ENCODE measurements around the gene RPS26. TPM values are rescaled to one million over a fixed set of nuclear protein-coding genes. Genes with fewer than 3 reads are reported as not detected.

RPS26 gene
- total RNA-seq, 1 donor from 2014 or later, result 46.3 TPM

GRCh38 chr12:56010111-56010570, 31.6 kb upstream of the RPS26 start:
- DNase-seq, result no peak
- Mint-ChIP-seq H3K4me3 (no peak overlapping the region), H3K4me1 (peaks cover 34% of the 10 kb centered on the region), H3K36me3 (ENCODE audit: low read depth) (peaks cover 11% of the 10 kb centered on the region), H3K27ac (no peak overlapping the region), H3K9me3 (no peaks in the 10 kb centered on the region), H3K27me3 (no peaks in the 10 kb centered on the region)
- intact Hi-C loops (cut with micrococcal nuclease), result no loop called here

GRCh38 chr12:56011509-56012090, 30.1 kb upstream of the RPS26 start:
- intact Hi-C loops (cut with micrococcal nuclease), result no loop called here
- Mint-ChIP-seq H3K36me3 (ENCODE audit: low read depth) (peaks cover 12% of the 10 kb centered on the region), H3K27me3 (no peaks in the 10 kb centered on the region), H3K4me1 (peaks cover 30% of the 10 kb centered on the region), H3K9me3 (no peaks in the 10 kb centered on the region), H3K4me3 (no peak overlapping the region), H3K27ac (no peak overlapping the region)
- DNase-seq, result no peak

GRCh38 chr12:56013482-56013881, 28.2 kb upstream of the RPS26 start:
- intact Hi-C loops (cut with micrococcal nuclease), result no loop called here
- peaks cover 24% of the 10 kb centered on the region for H3K4me1 Mint-ChIP-seq
- no peak overlapping the region for H3K27ac Mint-ChIP-seq
- H3K36me3 Mint-ChIP-seq (ENCODE audit: low read depth), result peaks cover 18% of the 10 kb centered on the region
- no peaks in the 10 kb centered on the region for H3K9me3 Mint-ChIP-seq
- no peaks in the 10 kb centered on the region for H3K27me3 Mint-ChIP-seq
- no peak for DNase-seq
- no peak overlapping the region for H3K4me3 Mint-ChIP-seq

- no peaks in the 10 kb centered on the region for H3K9me3 Mint-ChIP-seq
- H3K36me3 Mint-ChIP-seq (ENCODE audit: low read depth), result peaks cover 18% of the 10 kb centered on the region
- H3K27ac Mint-ChIP-seq, result no peak overlapping the region
- no peaks in the 10 kb centered on the region for H3K27me3 Mint-ChIP-seq
- intact Hi-C loops (cut with micrococcal nuclease), result no loop called here
- no peak for DNase-seq
- no peak overlapping the region for H3K4me3 Mint-ChIP-seq
- peaks cover 20% of the 10 kb centered on the region for H3K4me1 Mint-ChIP-seq
Observed at GRCh38 chr12:56014205-56014604, 27.5 kb upstream of the RPS26 start.

GRCh38 chr12:56017181-56017580, 24.5 kb upstream of the RPS26 start:
- peaks cover 21% of the 10 kb centered on the region for H3K36me3 Mint-ChIP-seq (ENCODE audit: low read depth)
- intact Hi-C loops (cut with micrococcal nuclease), result no loop called here
- DNase-seq, result no peak
- no peaks in the 10 kb centered on the region for H3K9me3 Mint-ChIP-seq
- no peak overlapping the region for H3K27ac Mint-ChIP-seq
- H3K27me3 Mint-ChIP-seq, result no peaks in the 10 kb centered on the region
- peaks cover 34% of the 10 kb centered on the region for H3K4me1 Mint-ChIP-seq
- H3K4me3 Mint-ChIP-seq, result no peak overlapping the region

- Mint-ChIP-seq H3K9me3 (no peaks in the 10 kb centered on the region), H3K27me3 (no peaks in the 10 kb centered on the region), H3K36me3 (ENCODE audit: low read depth) (peaks cover 18% of the 10 kb centered on the region), H3K4me1 (peaks cover 43% of the 10 kb centered on the region), H3K27ac (no peak overlapping the region), H3K4me3 (no peak overlapping the region)
- no peak for DNase-seq
- intact Hi-C loops (cut with micrococcal nuclease), result no loop called here
Observed at GRCh38 chr12:56018356-56018755, 23.4 kb upstream of the RPS26 start.

GRCh38 chr12:56020423-56021184, 21.1 kb upstream of the RPS26 start, which contains the start of gene IKZF4:
TSS of gene IKZF4 (plus strand) at chr12:56021043. CDS start at chr12:56021494, 451 bp downstream.
- peak; percentile 77 for DNase-seq
- intact Hi-C loops (cut with micrococcal nuclease), result loop anchor here (1.0 to 2.0 kb wide), 3 partner anchors 14 to 47 kb away; partner anchors contain the start of gene RPS26
- H3K4me3 Mint-ChIP-seq, result peak within 1 kb of the TSS; percentile 100
- peaks cover 24% of the 10 kb centered on the region for H3K36me3 Mint-ChIP-seq (ENCODE audit: low read depth)
- peak within 1 kb of the TSS; percentile 99 for H3K27ac Mint-ChIP-seq
- H3K27me3 Mint-ChIP-seq, result no peaks in the 10 kb centered on the region
- peaks cover 47% of the 10 kb centered on the region for H3K4me1 Mint-ChIP-seq
- no peaks in the 10 kb centered on the region for H3K9me3 Mint-ChIP-seq

GRCh38 chr12:56021889-56022497, 19.7 kb upstream of the RPS26 start:
- H3K27me3 Mint-ChIP-seq, result no peaks in the 10 kb centered on the region
- H3K4me1 Mint-ChIP-seq, result peaks cover 47% of the 10 kb centered on the region
- H3K27ac Mint-ChIP-seq, result peak overlapping the region; percentile 99
- intact Hi-C loops (cut with micrococcal nuclease), result loop anchor here (1.0 to 2.0 kb wide), 3 partner anchors 15 to 49 kb away; partner anchors contain the start of gene RPS26
- H3K36me3 Mint-ChIP-seq (ENCODE audit: low read depth), result peaks cover 29% of the 10 kb centered on the region
- DNase-seq, result peak; percentile 69
- no peaks in the 10 kb centered on the region for H3K9me3 Mint-ChIP-seq
- peak overlapping the region; percentile 100 for H3K4me3 Mint-ChIP-seq

- no peaks in the 10 kb centered on the region for H3K9me3 Mint-ChIP-seq
- DNase-seq, result no peak
- H3K27me3 Mint-ChIP-seq, result no peaks in the 10 kb centered on the region
- peak overlapping the region; percentile 77 for H3K27ac Mint-ChIP-seq
- intact Hi-C loops (cut with micrococcal nuclease), result loop anchor here (1.0 kb wide), 2 partner anchors 13 to 32 kb away; partner anchors contain the start of gene RPS26
- H3K4me1 Mint-ChIP-seq, result peaks cover 45% of the 10 kb centered on the region
- H3K4me3 Mint-ChIP-seq, result peak overlapping the region; percentile 58
- H3K36me3 Mint-ChIP-seq (ENCODE audit: low read depth), result peaks cover 66% of the 10 kb centered on the region
Observed at GRCh38 chr12:56028511-56029165, 13.1 kb upstream of the RPS26 start.

- Mint-ChIP-seq H3K27ac (peak overlapping the region; percentile 77), H3K36me3 (ENCODE audit: low read depth) (peaks cover 68% of the 10 kb centered on the region), H3K9me3 (no peaks in the 10 kb centered on the region), H3K27me3 (no peaks in the 10 kb centered on the region), H3K4me1 (peaks cover 42% of the 10 kb centered on the region), H3K4me3 (peak overlapping the region; percentile 58)
- no peak for DNase-seq
- intact Hi-C loops (cut with micrococcal nuclease), result loop anchor here (1.0 kb wide), 2 partner anchors 12 to 33 kb away; partner anchors contain the start of gene RPS26
Observed at GRCh38 chr12:56029166-56029519, 12.6 kb upstream of the RPS26 start.

- peak; percentile 86 for DNase-seq
- H3K9me3 Mint-ChIP-seq, result no peaks in the 10 kb centered on the region
- intact Hi-C loops (cut with micrococcal nuclease), result loop anchor here (1.0 kb wide), 2 partner anchors 12 to 33 kb away; partner anchors contain the start of gene RPS26
- peaks cover 72% of the 10 kb centered on the region for H3K36me3 Mint-ChIP-seq (ENCODE audit: low read depth)
- peak overlapping the region; percentile 77 for H3K27ac Mint-ChIP-seq
- no peak overlapping the region for H3K4me3 Mint-ChIP-seq
- no peaks in the 10 kb centered on the region for H3K27me3 Mint-ChIP-seq
- H3K4me1 Mint-ChIP-seq, result peaks cover 43% of the 10 kb centered on the region
Observed at GRCh38 chr12:56029666-56030293, 11.9 kb upstream of the RPS26 start.

GRCh38 chr12:56031987-56032386, 9.7 kb upstream of the RPS26 start:
- Mint-ChIP-seq H3K27ac (peak overlapping the region; percentile 79), H3K27me3 (no peaks in the 10 kb centered on the region), H3K9me3 (no peaks in the 10 kb centered on the region), H3K36me3 (ENCODE audit: low read depth) (peaks cover 78% of the 10 kb centered on the region), H3K4me3 (peak overlapping the region; percentile 56), H3K4me1 (peaks cover 45% of the 10 kb centered on the region)
- intact Hi-C loops (cut with micrococcal nuclease), result no loop called here
- DNase-seq, result peak; percentile 64
